NCI-H1092 treated with DMSO at 0.1 percent for 48 hours (cell line): ENCODE data around the gene OR4K13.

Experiments used
- DNase-seq: peaks from one replicate; lab custom pipeline; 2025; lab: John Stamatoyannopoulos, UW

The OR4K13 gene

GRCh38 chr14:20035938-20036337, at the start of gene OR4K13:
OR4K13 (minus strand) TSS chr14:20036038; CDS start chr14:20034758, 1,280 bp downstream.
- DNase-seq, result no peak

GRCh38 chr14:20059745-20060144, 23.9 kb upstream of the OR4K13 start, which contains the start of gene OR4L1:
OR4L1 (plus strand) TSS chr14:20060045; CDS start chr14:20060045, 0 bp downstream.
- no peak for DNase-seq

GRCh38 chr14:20048202-20048601, 12.4 kb upstream of the OR4K13 start:
- no peak for DNase-seq

- DNase-seq, result no peak
These were observed 8.4 kb upstream of the OR4K13 start for GRCh38 chr14:20044243-20044642.

- no peak for DNase-seq
These were observed 389 bp downstream of the OR4K13 start for GRCh38 chr14:20035449-20035848.

GRCh38 chr14:20031058-20031457, 4.8 kb downstream of the OR4K13 start:
- no peak for DNase-seq

GRCh38 chr14:20019257-20019865, 16.5 kb downstream of the OR4K13 start, which contains the start of gene OR4K14:
OR4K14 (minus strand) TSS chr14:20019307; CDS start chr14:20015193, 4,114 bp downstream.
- DNase-seq, result no peak

- DNase-seq, result no peak
These were observed 27.7 kb downstream of the OR4K13 start for GRCh38 chr14:20008156-20008555.

- no peak for DNase-seq
These were observed 33.5 kb downstream of the OR4K13 start for GRCh38 chr14:20002319-20002718.

GRCh38 chr14:20001863-20002262, 34.0 kb downstream of the OR4K13 start, which contains the start of gene OR4Q2:
OR4Q2 (plus strand) TSS chr14:20002163.
- no peak for DNase-seq

GRCh38 chr14:19993438-19993837, 42.4 kb downstream of the OR4K13 start:
- DNase-seq, result no peak
